SU-DHL-6 (cell line): ENCODE data around the gene ENTPD6.

Experiments used
- H2AFZ ChIP-seq: fragments of 200-600 bp; sonication (generic); 2 replicates; pipeline ENCODE4 v1.6.1; 2014; ENCODE audit warnings: low read depth, mild to moderate bottlenecking, moderate library complexity, mixed read lengths, antibody characterized with exemption, low read length; ENCODE audit not compliant: severe bottlenecking
- H3F3A ChIP-seq: fragments of 200-600 bp; shearing (Covaris generic); 2 replicates; pipeline ENCODE4 v1.6.0; 2016; ENCODE audit warnings: antibody characterized with exemption, mild to moderate bottlenecking; ENCODE audit not compliant: insufficient read depth
- H3K27ac ChIP-seq: fragments of 200-600 bp; sonication (generic); 2 replicates; pipeline ENCODE4 v1.5.1; 2016; ENCODE audit warnings: low read depth, mild to moderate bottlenecking, low read length, moderate library complexity, mixed read lengths
- H3K27me3 ChIP-seq: fragments of 200-600 bp; sonication (generic), shearing (Covaris generic); 2 replicates; pipeline ENCODE4 v1.6.0; 2014; ENCODE audit warnings: mild to moderate bottlenecking, low read length
- H3K36me3 ChIP-seq: fragments of 200-600 bp; sonication (generic); 2 replicates; pipeline ENCODE4 v1.6.1; 2014; ENCODE audit warnings: mild to moderate bottlenecking, low read length, mixed read lengths
- H3K4me2 ChIP-seq: fragments of 300-600, 200-600 bp; shearing (Covaris generic), sonication (generic); 2 replicates; pipeline ENCODE4 v1.6.0; 2014; ENCODE audit warnings: low read length, low read depth, mild to moderate bottlenecking; ENCODE audit not compliant: poor library complexity, severe bottlenecking
- H3K4me3 ChIP-seq: fragments of 200-600 bp; sonication (generic); 2 replicates; pipeline ENCODE4 v1.5.1; 2014; ENCODE audit warnings: antibody characterized with exemption, low read length, mild to moderate bottlenecking, mixed read lengths; ENCODE audit not compliant: insufficient read depth, poor library complexity, severe bottlenecking
- H3K79me2 ChIP-seq: fragments of 200-600 bp; sonication (generic); 2 replicates; pipeline ENCODE4 v1.6.1; 2014; ENCODE audit warnings: mild to moderate bottlenecking, low read length, moderate library complexity; ENCODE audit not compliant: insufficient read depth
- H3K9ac ChIP-seq: fragments of 200-600 bp; sonication (generic); 2 replicates; pipeline ENCODE4 v1.7.0; 2014; ENCODE audit warnings: mild to moderate bottlenecking, low read length
- H3K9me2 ChIP-seq: fragments of 200-600 bp; sonication (generic); replicated peaks from 2 replicates; pipeline ENCODE4 v1.6.1; 2014; ENCODE audit warnings: low read length; ENCODE audit not compliant: insufficient read depth
- H3K9me3 ChIP-seq: fragments of 200-600 bp; sonication (generic); 2 replicates; pipeline ENCODE4 v1.6.1; 2014; ENCODE audit warnings: low read length, mixed read lengths; ENCODE audit not compliant: insufficient read depth
- H4K20me1 ChIP-seq: fragments of 200-600 bp; sonication (generic); 2 replicates; pipeline ENCODE4 v1.6.1; 2014; ENCODE audit warnings: low read depth, mild to moderate bottlenecking, antibody characterized with exemption, low read length, moderate library complexity, mixed read lengths
- EZH2phosphoT487 ChIP-seq: fragments of 200-600 bp; sonication (generic), shearing (Covaris generic); conservative IDR thresholded peaks from 2 replicates; pipeline ENCODE4 v1.6.1; 2018; ENCODE audit warnings: mild to moderate bottlenecking, antibody characterized with exemption, low read length, moderate library complexity, mixed read lengths
- TF ChIP-seq, protein P1 (sequence below): fragments of 200-600 bp; sonication (generic); IDR thresholded peaks from one replicate; pipeline ENCODE4 v1.5.1; 2017; ENCODE audit warnings: antibody characterized with exemption, mild to moderate bottlenecking, low read length, moderate library complexity; ENCODE audit not compliant: insufficient read depth, poor library complexity, severe bottlenecking

The ENTPD6 gene

DNA sequence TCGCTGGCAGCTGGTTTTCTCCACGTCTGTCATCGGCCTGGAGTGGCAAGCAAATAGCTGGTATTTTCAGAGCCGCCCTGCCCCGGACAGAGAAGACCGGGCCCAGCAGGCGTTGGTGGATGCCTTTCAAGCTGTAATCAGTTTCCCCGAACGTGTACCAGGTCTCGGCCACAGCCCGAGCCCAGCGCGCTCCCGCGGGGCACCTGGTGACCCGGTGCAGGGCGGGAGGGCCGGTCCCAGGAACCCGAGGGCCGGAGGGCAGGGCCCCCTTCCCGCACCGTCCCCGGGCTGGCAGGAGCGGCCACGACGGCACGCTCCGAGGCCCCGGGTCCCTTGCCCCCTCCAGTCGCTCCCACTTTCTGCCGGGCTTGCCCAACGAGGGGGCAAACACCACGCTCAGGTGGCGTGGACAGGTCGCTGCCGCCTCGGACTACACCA is 52.0 kb downstream of the ENTPD6 start:
- H3K79me2 ChIP-seq = no peaks in the 10 kb centered on the region
- peak overlapping the region; percentile 72 for H3K9ac ChIP-seq
- peak overlapping the region; percentile 65 for H2AFZ ChIP-seq
- no peaks in the 10 kb centered on the region for H3K36me3 ChIP-seq
- H3K9me2 ChIP-seq = no peaks in the 10 kb centered on the region
- H3K27ac ChIP-seq = no peak overlapping the region
- H4K20me1 ChIP-seq = peaks cover 6% of the 10 kb centered on the region; the same call in 1 of the 2 replicates
- peak overlapping the region; percentile 57 for H3K4me2 ChIP-seq
- H3K4me3 ChIP-seq = peak overlapping the region; percentile 67
- no peaks in the 10 kb centered on the region for H3K27me3 ChIP-seq
- TF ChIP-seq, protein P1, sequence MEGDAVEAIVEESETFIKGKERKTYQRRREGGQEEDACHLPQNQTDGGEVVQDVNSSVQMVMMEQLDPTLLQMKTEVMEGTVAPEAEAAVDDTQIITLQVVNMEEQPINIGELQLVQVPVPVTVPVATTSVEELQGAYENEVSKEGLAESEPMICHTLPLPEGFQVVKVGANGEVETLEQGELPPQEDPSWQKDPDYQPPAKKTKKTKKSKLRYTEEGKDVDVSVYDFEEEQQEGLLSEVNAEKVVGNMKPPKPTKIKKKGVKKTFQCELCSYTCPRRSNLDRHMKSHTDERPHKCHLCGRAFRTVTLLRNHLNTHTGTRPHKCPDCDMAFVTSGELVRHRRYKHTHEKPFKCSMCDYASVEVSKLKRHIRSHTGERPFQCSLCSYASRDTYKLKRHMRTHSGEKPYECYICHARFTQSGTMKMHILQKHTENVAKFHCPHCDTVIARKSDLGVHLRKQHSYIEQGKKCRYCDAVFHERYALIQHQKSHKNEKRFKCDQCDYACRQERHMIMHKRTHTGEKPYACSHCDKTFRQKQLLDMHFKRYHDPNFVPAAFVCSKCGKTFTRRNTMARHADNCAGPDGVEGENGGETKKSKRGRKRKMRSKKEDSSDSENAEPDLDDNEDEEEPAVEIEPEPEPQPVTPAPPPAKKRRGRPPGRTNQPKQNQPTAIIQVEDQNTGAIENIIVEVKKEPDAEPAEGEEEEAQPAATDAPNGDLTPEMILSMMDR = no peak
- no peak for TF ChIP-seq EZH2phosphoT487
- no peaks in the 10 kb centered on the region for H3K9me3 ChIP-seq
- peaks cover 7% of the 10 kb centered on the region for H3F3A ChIP-seq

DNA sequence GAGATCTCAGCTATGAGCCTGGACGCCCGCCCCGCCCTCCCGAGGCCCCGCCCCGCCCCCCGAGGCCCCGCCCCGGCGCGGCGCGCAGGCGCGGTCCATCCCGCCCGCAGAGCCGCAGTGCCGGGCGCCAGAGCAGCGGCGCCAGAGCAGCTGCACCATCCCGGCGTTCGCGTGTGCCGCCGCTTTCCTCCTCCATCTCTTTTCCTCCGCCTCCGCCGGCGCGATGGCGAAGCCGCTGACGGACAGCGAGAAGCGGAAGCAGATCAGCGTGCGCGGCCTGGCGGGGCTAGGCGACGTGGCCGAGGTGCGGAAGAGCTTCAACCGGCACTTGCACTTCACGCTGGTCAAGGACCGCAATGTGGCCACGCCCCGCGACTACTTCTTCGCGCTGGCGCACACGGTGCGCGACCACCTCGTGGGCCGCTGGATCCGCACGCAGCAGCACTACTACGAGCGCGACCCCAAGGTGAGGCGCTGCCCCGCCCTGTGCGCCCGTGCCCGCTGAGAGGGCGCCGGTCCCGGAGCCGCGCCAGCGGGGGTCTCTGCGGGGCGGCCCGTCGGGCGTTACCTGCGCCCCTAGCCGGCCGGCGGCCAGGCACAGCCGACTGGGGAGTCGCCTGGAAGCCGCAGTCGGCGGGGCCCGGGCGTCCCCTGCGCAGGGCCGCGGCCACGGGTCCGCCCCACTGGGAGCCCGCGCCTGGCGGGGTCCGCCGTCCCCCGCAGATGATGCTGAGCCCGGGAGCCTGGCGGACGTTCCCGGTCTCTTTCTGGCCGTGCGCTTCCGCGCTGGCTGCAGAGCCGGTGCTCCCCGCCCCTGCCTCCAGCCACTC is 52.7 kb downstream of the ENTPD6 start, which contains the start of gene PYGB:
TSS of gene PYGB (plus strand) at position 130 of the 830 bp plus-strand sequence. CDS start at position 224, 94 bp downstream.
- Histone ChIP-seq H3K27me3 (no peaks in the 10 kb centered on the region), H3K9me3 (no peaks in the 10 kb centered on the region), H2AFZ (peak within 1 kb of the TSS; percentile 87), H3K4me3 (peak within 1 kb of the TSS; percentile 67), H3K36me3 (no peaks in the 10 kb centered on the region), H3K79me2 (no peaks in the 10 kb centered on the region), H3F3A (peaks cover 7% of the 10 kb centered on the region), H3K27ac (peak within 1 kb of the TSS; percentile 46; the same call in 1 of the 2 replicates), H4K20me1 (peaks cover 6% of the 10 kb centered on the region; the same call in 1 of the 2 replicates), H3K9me2 (no peaks in the 10 kb centered on the region), H3K9ac (peak within 1 kb of the TSS; percentile 72), H3K4me2 (peak within 1 kb of the TSS; percentile 84)
- TF ChIP-seq, protein P1 = no peak
- no peak for TF ChIP-seq EZH2phosphoT487

DNA sequence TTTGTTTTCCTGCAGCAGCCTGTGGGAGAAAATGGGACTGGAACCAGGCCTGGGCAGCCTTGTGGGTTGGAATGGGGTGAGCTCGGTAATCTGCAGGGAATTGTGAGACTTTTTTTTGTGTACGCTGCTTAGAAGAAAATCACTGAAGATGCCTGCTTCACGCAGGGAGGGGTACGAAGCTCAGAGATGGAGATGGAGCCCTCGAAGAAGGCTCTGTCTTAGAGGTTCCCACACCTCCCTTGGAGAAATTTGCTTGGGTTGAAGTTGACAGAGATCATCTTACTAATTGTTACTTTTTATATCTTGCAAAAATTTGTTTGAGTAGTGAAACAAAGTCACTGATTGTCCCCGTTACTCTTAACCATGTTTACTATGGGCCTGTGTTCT is 53.3 kb downstream of the ENTPD6 start:
- TF ChIP-seq EZH2phosphoT487 = no peak
- TF ChIP-seq, protein P1 = no peak
- peak overlapping the region; percentile 67 for H3K4me3 ChIP-seq
- H3K79me2 ChIP-seq = no peaks in the 10 kb centered on the region
- H3K9ac ChIP-seq = peak overlapping the region; percentile 72
- H3K9me3 ChIP-seq = no peaks in the 10 kb centered on the region
- H3K27ac ChIP-seq = no peak overlapping the region
- H3K36me3 ChIP-seq = no peaks in the 10 kb centered on the region
- no peaks in the 10 kb centered on the region for H3K27me3 ChIP-seq
- H4K20me1 ChIP-seq = peaks cover 6% of the 10 kb centered on the region; the same call in 1 of the 2 replicates
- peaks cover 7% of the 10 kb centered on the region for H3F3A ChIP-seq
- H2AFZ ChIP-seq = peak overlapping the region; percentile 87
- no peaks in the 10 kb centered on the region for H3K9me2 ChIP-seq
- H3K4me2 ChIP-seq = peak overlapping the region; percentile 84
